Gastrocnemius medialis (tissue), 4 donors: ENCODE data around the gene IFFO2.

Experiments
- POLR2A ChIP-seq, 2 donors: fragments of 450-650 bp; IDR thresholded peaks; one replicate each; pipeline ENCODE4 v1.6.1; 2017; ENCODE audit warnings: antibody characterized with exemption in 2 of 2, mild to moderate bottlenecking in 2 of 2, moderate library complexity in 2 of 2
- TF ChIP-seq, protein P1 (sequence below), 5 experiments: fragments of 450-650 bp in 3 of 5; fragments of 200-600 bp in 2 of 5; sonication (generic) in 2 of 5; IDR thresholded peaks in 4 of 5; conservative IDR thresholded peaks in 1 of 5; 1 replicate in 4 of 5; 2 replicates in 1 of 5; pipeline ENCODE4 v1.5.1; 2016 to 2019; ENCODE audit warnings: antibody characterized with exemption in 5 of 5, mild to moderate bottlenecking in 3 of 5, moderate library complexity in 3 of 5

DNA sequence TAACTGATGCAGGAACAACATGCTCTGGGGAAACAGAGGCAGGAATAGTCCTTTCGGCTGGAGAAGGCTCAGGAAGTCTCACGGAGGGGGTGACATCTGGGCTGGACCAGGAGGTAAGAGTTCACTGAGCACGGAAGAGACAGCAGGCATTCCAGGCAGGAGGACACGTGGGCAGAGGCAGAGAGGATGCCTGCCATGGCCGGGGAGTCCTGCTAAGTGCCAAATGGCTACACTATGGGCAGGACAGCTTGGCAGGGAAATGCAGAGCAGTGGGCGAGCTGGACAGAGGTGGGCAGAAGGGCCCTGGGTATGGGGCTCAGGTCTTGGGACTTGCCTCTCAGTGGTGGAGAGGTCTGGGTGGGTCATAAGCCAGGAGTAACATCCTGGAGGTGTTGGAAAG lies 71.7 kb downstream of the IFFO2 start:
- TF ChIP-seq, protein P1, sequence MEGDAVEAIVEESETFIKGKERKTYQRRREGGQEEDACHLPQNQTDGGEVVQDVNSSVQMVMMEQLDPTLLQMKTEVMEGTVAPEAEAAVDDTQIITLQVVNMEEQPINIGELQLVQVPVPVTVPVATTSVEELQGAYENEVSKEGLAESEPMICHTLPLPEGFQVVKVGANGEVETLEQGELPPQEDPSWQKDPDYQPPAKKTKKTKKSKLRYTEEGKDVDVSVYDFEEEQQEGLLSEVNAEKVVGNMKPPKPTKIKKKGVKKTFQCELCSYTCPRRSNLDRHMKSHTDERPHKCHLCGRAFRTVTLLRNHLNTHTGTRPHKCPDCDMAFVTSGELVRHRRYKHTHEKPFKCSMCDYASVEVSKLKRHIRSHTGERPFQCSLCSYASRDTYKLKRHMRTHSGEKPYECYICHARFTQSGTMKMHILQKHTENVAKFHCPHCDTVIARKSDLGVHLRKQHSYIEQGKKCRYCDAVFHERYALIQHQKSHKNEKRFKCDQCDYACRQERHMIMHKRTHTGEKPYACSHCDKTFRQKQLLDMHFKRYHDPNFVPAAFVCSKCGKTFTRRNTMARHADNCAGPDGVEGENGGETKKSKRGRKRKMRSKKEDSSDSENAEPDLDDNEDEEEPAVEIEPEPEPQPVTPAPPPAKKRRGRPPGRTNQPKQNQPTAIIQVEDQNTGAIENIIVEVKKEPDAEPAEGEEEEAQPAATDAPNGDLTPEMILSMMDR (IDR thresholded peaks at IDR 0.05 in 4 of 5, conservative IDR thresholded peaks at IDR 0.05 in 1 of 5), result no peak
- no peak for TF ChIP-seq POLR2A (IDR thresholded peaks at IDR 0.05)
